Neural cell (in vitro differentiated cells): Measurements from ENCODE around the gene ACTR1A. TPM values are rescaled to one million over a fixed set of nuclear protein-coding genes. Genes with fewer than 3 reads are reported as not detected.

Source experiments
- H2AFZ ChIP-seq: fragments of 200-600, 300-800 bp; sonication (generic), shearing (Covaris generic); 2 replicates; pipeline ENCODE4 v1.6.0; 2014; ENCODE audit warnings: low read depth, mild to moderate bottlenecking, antibody characterized with exemption, low read length, moderate library complexity
- H3F3A ChIP-seq: fragments of 200-600 bp; shearing (Covaris generic); 2 replicates; pipeline ENCODE4 v1.6.1; 2016; ENCODE audit warnings: mild to moderate bottlenecking, moderate library complexity, mixed read lengths, antibody characterized with exemption, low read length; ENCODE audit not compliant: insufficient read depth, poor library complexity, severe bottlenecking
- H3K27ac ChIP-seq: fragments of 200-600, 300-800 bp; sonication (generic), shearing (Covaris generic); 2 replicates; pipeline ENCODE4 v1.5.1; 2014; ENCODE audit warnings: mild to moderate bottlenecking, low read length, moderate library complexity
- H3K27me3 ChIP-seq: fragments of 300-800, 200-600 bp; sonication (generic), shearing (Covaris generic); 2 replicates; pipeline ENCODE4 v1.6.0; 2014; ENCODE audit warnings: mild to moderate bottlenecking, low read depth, low read length, moderate library complexity; ENCODE audit not compliant: insufficient read depth
- H3K36me3 ChIP-seq: fragments of 300-800, 200-600 bp; sonication (generic), shearing (Covaris generic); 2 replicates; pipeline ENCODE4 v1.5.1; 2014; ENCODE audit warnings: mild to moderate bottlenecking, antibody characterized with exemption, low read length, moderate library complexity; ENCODE audit not compliant: insufficient read depth
- H3K4me2 ChIP-seq: fragments of 300-800, 200-600 bp; sonication (generic), shearing (Covaris generic); 2 replicates; pipeline ENCODE4 v1.6.0; 2014; ENCODE audit warnings: mild to moderate bottlenecking, low read length
- H3K4me3 ChIP-seq: fragments of 300-800, 200-600 bp; sonication (generic), shearing (Covaris generic); 2 replicates; pipeline ENCODE4 v1.5.1; 2014; ENCODE audit warnings: mild to moderate bottlenecking, low read length, moderate library complexity
- H3K79me2 ChIP-seq: fragments of 200-600 bp; shearing (Covaris generic); replicated peaks from 2 replicates; pipeline ENCODE4 v1.6.0; 2014; ENCODE audit warnings: mild to moderate bottlenecking, low read length, moderate library complexity; ENCODE audit not compliant: insufficient read depth
- H3K9ac ChIP-seq: fragments of 300-800, 200-600 bp; sonication (generic), shearing (Covaris generic); 2 replicates; pipeline ENCODE4 v1.6.1; 2016; ENCODE audit warnings: mild to moderate bottlenecking, low read length, mixed read lengths
- H3K9me2 ChIP-seq: fragments of 200-600 bp; shearing (Covaris generic); 2 replicates; pipeline ENCODE4 v1.6.1; 2016; ENCODE audit warnings: mild to moderate bottlenecking, low read length, mixed read lengths; ENCODE audit not compliant: insufficient read depth
- H3K9me3 ChIP-seq: fragments of 200-600, 300-800 bp; sonication (generic), shearing (Covaris generic); 2 replicates; pipeline ENCODE4 v1.6.1; 2016; ENCODE audit warnings: mild to moderate bottlenecking, mixed run types, low read length, moderate library complexity, mixed read lengths
- H4K20me1 ChIP-seq: fragments of 200-600 bp; shearing (Covaris generic); 2 replicates; pipeline ENCODE4 v1.6.1; 2016; ENCODE audit warnings: mild to moderate bottlenecking, mixed run types; ENCODE audit not compliant: insufficient read depth
- EP300 ChIP-seq: fragments of 450-650 bp; conservative IDR thresholded peaks from 2 replicates; pipeline ENCODE4 v1.6.1; 2014; ENCODE audit warnings: antibody characterized with exemption, mild to moderate bottlenecking, moderate library complexity; ENCODE audit not compliant: poor library complexity, severe bottlenecking
- EZH2 ChIP-seq: fragments of 200-600, 300-800 bp; shearing (Covaris generic), sonication (generic); IDR thresholded peaks from 2 replicates; pipeline ENCODE4 v1.6.1; 2014; ENCODE audit warnings: antibody characterized with exemption, low read length, borderline replicate concordance, mild to moderate bottlenecking; ENCODE audit not compliant: insufficient read depth, poor library complexity, severe bottlenecking
- MXI1 ChIP-seq: fragments of 450-650 bp; conservative IDR thresholded peaks from 2 replicates; pipeline ENCODE4 v1.6.1; 2014; ENCODE audit warnings: antibody characterized with exemption, mild to moderate bottlenecking; ENCODE audit not compliant: poor library complexity, severe bottlenecking
- POLR2AphosphoS5 ChIP-seq: IDR thresholded peaks from 2 replicates; pipeline ENCODE4 v1.6.1; 2012
- RAD21 ChIP-seq: fragments of 450-650 bp; conservative IDR thresholded peaks from 2 replicates; pipeline ENCODE4 v1.6.1; 2014; ENCODE audit warnings: antibody characterized with exemption, mild to moderate bottlenecking, moderate library complexity
- REST ChIP-seq: IDR thresholded peaks from 2 replicates; pipeline ENCODE4 v1.6.1; 2012; ENCODE audit warnings: borderline replicate concordance
- SMC3 ChIP-seq: fragments of 450-650 bp; conservative IDR thresholded peaks from 2 replicates; pipeline ENCODE4 v1.6.1; 2014; ENCODE audit warnings: antibody characterized with exemption, mild to moderate bottlenecking, moderate library complexity; ENCODE audit not compliant: poor library complexity
- TAF1 ChIP-seq: IDR thresholded peaks from 2 replicates; pipeline ENCODE4 v1.6.1; 2012; ENCODE audit warnings: low read depth
- polyA plus RNA-seq: library from polyadenylated mRNA; depleted of rRNA; stranded (reverse); fragments of >200 nt; gene quantifications from 2 replicates; pipeline ENCODE4 v1.2.3, GENCODE V29; 2014
- TF ChIP-seq, protein P1 (sequence below): fragments of 450-650 bp; IDR thresholded peaks from 2 replicates; pipeline ENCODE4 v1.5.1; 2014; ENCODE audit warnings: antibody characterized with exemption, mild to moderate bottlenecking, moderate library complexity; ENCODE audit not compliant: poor library complexity, severe bottlenecking

ACTR1A gene
- polyA plus RNA-seq, 1 donor from 2014 or later: 316 TPM

DNA sequence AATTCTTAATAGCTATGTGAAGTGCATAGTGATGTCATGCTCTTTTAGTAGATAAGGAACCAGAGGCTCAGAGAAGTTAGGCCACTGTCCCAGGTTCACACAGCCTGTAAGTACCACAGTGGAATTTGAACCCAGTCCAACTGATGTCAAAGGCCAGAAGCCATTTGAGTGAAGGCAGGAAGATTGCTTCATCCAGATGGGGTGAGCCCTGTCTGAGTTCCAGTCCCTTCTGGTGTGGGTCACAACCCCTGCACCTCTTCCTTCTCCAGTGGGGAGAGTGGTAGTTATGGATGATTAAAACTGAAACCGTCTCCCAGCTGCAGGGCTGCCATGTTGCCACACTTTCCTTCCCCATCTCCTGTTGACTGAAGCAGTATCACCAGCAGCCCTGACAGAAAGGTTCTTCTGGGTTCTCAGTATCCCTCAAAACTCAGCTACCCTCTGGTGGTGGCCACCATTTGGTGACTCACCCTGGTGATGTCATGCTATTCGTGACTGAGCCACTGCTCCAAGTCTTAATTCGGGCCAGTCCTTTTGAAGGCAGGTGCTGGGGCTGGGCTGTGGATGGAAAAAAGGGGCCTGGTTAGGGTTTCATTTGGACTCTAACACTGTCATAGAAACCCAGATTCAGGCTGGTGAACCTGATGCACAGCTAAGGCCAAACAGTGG is 49.7 kb downstream of the ACTR1A start (continued):
- TF ChIP-seq EZH2: no peak

DNA sequence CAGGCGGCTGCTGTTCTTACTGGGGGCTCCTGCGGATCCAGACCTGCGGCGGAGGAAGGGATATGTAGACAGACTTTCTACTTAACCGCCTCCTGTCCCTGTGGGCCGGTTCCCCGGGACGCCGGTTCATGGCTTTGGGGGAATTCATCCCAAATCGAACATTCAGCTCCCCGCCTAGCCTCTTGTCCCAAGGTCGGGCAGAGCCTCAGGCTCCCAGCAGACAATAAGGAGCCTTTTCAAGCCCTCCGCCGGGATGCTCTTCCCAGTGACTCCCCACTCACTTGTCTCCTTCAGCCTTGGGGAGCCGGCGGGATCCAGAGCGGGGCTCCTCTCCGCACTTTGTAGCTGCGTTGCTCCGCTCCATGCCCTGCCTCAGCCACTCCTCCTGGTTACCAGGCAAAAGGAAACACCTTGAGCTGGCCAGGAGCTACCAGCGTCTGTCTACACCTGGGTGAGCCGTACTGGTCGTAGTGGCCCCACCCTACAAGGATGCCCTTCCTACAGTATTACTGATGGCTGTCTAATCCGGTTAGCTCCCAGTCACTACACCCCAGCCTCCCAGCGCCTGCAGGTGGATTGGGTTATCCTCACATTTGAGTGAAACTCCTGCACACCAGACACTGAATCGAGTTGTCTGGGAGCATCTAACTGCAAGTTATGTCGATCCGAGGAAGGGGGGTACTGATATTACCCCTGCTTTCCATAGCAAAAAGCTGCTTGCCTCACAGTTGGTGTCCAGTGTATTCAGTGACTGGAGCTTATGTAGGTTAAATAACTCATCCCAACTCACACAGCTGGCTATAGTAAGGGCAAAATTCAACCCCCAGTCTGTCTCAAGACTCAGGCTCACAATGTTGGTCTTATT is 51.2 kb downstream of the ACTR1A start, which contains the start of gene C10orf95:
C10orf95 (minus strand) TSS at position 439 of the 865 bp plus-strand sequence. CDS start 450 bp downstream, outside the sequence.
- Histone ChIP-seq H3K9me3 (no peaks in the 10 kb centered on the region), H3K27me3 (no peaks in the 10 kb centered on the region), H3K36me3 (no peaks in the 10 kb centered on the region), H3K4me3 (peak within 1 kb of the TSS; percentile 79), H3K79me2 (no peaks in the 10 kb centered on the region), H3K27ac (peak within 1 kb of the TSS; percentile 28), H3K9ac (peak within 1 kb of the TSS; percentile 79), H4K20me1 (no peaks in the 10 kb centered on the region), H2AFZ (no peak within 1 kb of the TSS), H3F3A (no peaks in the 10 kb centered on the region), H3K9me2 (no peaks in the 10 kb centered on the region), H3K4me2 (peak within 1 kb of the TSS; percentile 48)
- TF ChIP-seq EP300: no peak
- TF ChIP-seq SMC3: no peak
- TF ChIP-seq, protein P1, sequence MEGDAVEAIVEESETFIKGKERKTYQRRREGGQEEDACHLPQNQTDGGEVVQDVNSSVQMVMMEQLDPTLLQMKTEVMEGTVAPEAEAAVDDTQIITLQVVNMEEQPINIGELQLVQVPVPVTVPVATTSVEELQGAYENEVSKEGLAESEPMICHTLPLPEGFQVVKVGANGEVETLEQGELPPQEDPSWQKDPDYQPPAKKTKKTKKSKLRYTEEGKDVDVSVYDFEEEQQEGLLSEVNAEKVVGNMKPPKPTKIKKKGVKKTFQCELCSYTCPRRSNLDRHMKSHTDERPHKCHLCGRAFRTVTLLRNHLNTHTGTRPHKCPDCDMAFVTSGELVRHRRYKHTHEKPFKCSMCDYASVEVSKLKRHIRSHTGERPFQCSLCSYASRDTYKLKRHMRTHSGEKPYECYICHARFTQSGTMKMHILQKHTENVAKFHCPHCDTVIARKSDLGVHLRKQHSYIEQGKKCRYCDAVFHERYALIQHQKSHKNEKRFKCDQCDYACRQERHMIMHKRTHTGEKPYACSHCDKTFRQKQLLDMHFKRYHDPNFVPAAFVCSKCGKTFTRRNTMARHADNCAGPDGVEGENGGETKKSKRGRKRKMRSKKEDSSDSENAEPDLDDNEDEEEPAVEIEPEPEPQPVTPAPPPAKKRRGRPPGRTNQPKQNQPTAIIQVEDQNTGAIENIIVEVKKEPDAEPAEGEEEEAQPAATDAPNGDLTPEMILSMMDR: no peak

GRCh38 chr10:102450374-102451104 is 52.0 kb downstream of the ACTR1A start:
- Histone ChIP-seq H3K79me2 (no peaks in the 10 kb centered on the region), H4K20me1 (no peaks in the 10 kb centered on the region), H2AFZ (peak overlapping the region; percentile 52), H3K36me3 (no peaks in the 10 kb centered on the region), H3K9ac (peak overlapping the region; percentile 79), H3K9me2 (no peaks in the 10 kb centered on the region), H3K4me2 (peak overlapping the region; percentile 52), H3K27ac (peak overlapping the region; percentile 72), H3K9me3 (no peaks in the 10 kb centered on the region), H3F3A (no peaks in the 10 kb centered on the region), H3K27me3 (no peaks in the 10 kb centered on the region), H3K4me3 (peak overlapping the region; percentile 79)
- TF ChIP-seq POLR2AphosphoS5: peak; percentile 78
- TF ChIP-seq TAF1: no peak
- peak; percentile 94 for TF ChIP-seq MXI1
- peak; percentile 28 for TF ChIP-seq RAD21
- TF ChIP-seq REST: no peak
- TF ChIP-seq, protein P1: peak; percentile 41
- peak; percentile 30 for TF ChIP-seq SMC3
- TF ChIP-seq EP300: peak; percentile 38
